Measurements from ENCODE around the gene KLF1. TPM values are rescaled to one million over a fixed set of nuclear protein-coding genes. Genes with fewer than 3 reads are reported as not detected.
A peak's percentile ranks its signal among the peaks of the same experiment; 100 is the strongest.
"Not testable (repeated sequence)": the region's sequence is repeated elsewhere in the genome, so short reads cannot be mapped to it uniquely, and the experiment has no call there.

Gene KLF1
- total RNA-seq, 1 experiment from 2014 or later, result 0.76 TPM

GRCh38 chr19:12913011-12913561 is 26.1 kb upstream of the KLF1 start:
- Histone ChIP-seq H3K36me3 (replicated peaks; ENCODE audit: control insufficient read depth, insufficient read depth, low read length) (no peaks in the 10 kb centered on the region), H3K27me3 (ENCODE audit: control insufficient read depth, insufficient read depth, low read length) (peaks cover 2% of the 10 kb centered on the region), H3K4me3 (ENCODE audit: insufficient read depth, low read depth, low read length) (no peak overlapping the region)
- DNase-seq, result peak; percentile 86

DNA sequence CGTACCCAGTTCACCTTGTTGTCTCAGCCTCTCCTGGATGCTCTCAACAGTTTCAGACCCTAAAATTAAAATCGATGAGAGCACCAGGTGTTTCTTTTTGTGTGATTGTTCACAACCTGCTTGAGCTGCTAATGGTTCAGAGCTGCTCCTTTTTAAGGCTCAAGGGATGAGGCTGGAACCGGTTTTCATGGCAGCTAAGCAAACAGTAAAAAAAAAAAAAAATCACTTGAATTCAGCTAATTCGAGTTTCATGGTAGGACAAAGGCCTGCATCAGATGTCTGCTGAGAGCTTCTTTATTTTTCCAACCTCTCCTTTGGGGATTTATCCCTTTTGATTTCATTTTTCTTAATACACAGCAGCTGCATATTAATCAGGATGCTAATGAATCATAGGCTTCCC is 25.6 kb upstream of the KLF1 start:
- Histone ChIP-seq H3K27me3 (ENCODE audit: control insufficient read depth, insufficient read depth, low read length) (no peaks in the 10 kb centered on the region), H3K4me3 (ENCODE audit: insufficient read depth, low read depth, low read length) (no peak overlapping the region), H3K36me3 (replicated peaks; ENCODE audit: control insufficient read depth, insufficient read depth, low read length) (no peaks in the 10 kb centered on the region)
- DNase-seq, result no peak

- DNase-seq, result no peak
- H3K36me3 ChIP-seq (replicated peaks; ENCODE audit: control insufficient read depth, insufficient read depth, low read length), result no peaks in the 10 kb centered on the region; the same call in 1 of the 2 replicates
Observed at GRCh38 chr19:12907166-12907565, 20.2 kb upstream of the KLF1 start.

GRCh38 chr19:12899891-12900518 is 13.0 kb upstream of the KLF1 start:
- Histone ChIP-seq H3K27me3 (ENCODE audit: control insufficient read depth, insufficient read depth, low read length) (no peaks in the 10 kb centered on the region), H3K4me3 (ENCODE audit: insufficient read depth, low read depth, low read length) (no peak overlapping the region)
- no peak for DNase-seq

More at GRCh38 chr19:12907166-12907565, 20.2 kb upstream of the KLF1 start:
- H3K27me3 ChIP-seq (ENCODE audit: control insufficient read depth, insufficient read depth, low read length), result no peaks in the 10 kb centered on the region
- no peak overlapping the region for H3K4me3 ChIP-seq (ENCODE audit: insufficient read depth, low read depth, low read length)

DNA sequence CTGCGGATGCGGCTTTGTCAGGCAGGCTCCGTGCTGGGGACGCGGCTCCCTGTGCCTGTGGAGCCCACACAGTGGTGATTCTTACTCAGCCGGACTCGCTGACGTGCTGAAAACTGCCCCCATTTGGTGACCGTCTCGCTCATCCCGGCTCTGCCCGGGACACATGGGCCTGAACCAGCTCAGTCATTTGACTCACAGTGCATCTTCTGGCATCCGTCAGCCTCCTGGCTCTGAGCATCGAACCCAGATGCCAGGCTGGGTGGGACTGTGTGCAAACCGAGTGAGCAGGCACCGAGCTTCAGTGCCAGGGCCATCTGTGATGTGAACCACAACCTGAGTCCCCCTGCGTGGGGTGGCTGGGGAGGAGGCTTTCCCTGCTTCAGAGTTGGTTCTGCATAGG is 9.5 kb upstream of the KLF1 start:
- H3K27me3 ChIP-seq (ENCODE audit: control insufficient read depth, insufficient read depth, low read length), result no peaks in the 10 kb centered on the region
- no peak for DNase-seq

More at GRCh38 chr19:12899891-12900518, 13.0 kb upstream of the KLF1 start:
- H3K36me3 ChIP-seq (replicated peaks; ENCODE audit: control insufficient read depth, insufficient read depth, low read length), result peaks cover 2% of the 10 kb centered on the region

GRCh38 chr19:12893582-12893981 is 6.6 kb upstream of the KLF1 start:
- DNase-seq, result no peak
- no peak overlapping the region for H3K4me3 ChIP-seq (ENCODE audit: insufficient read depth, low read depth, low read length)

More for the DNA sequence above, 9.5 kb upstream of the KLF1 start:
- Histone ChIP-seq H3K36me3 (replicated peaks; ENCODE audit: control insufficient read depth, insufficient read depth, low read length) (peaks cover 13% of the 10 kb centered on the region), H3K4me3 (ENCODE audit: insufficient read depth, low read depth, low read length) (no peak overlapping the region)

DNA sequence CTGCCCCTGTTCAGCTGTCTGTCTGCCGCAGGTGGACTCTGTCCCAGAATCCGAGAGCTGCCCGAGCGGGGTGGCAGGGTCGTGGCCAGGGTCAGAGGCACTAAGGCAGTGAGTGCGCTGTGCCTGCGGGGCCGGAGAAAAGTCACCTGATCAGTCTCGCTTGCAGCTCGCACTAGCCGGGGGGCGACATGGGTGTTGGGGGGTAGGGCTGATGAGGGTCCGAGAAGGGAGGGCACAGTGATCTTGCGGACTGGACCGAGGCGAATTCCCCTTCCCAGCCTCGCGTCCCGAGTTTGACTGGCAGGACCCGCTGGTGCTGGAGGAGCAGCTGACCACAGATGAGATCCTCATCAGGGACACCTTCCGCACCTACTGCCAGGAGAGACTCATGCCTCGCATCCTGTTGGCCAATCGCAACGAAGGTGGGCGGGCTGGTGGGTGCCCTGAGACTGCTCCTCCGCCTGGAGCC is 4.6 kb upstream of the KLF1 start:
- peak; percentile 75 for DNase-seq
- H3K36me3 ChIP-seq (replicated peaks; ENCODE audit: control insufficient read depth, insufficient read depth, low read length), result peaks cover 11% of the 10 kb centered on the region
- peaks cover 11% of the 10 kb centered on the region for H3K27me3 ChIP-seq (ENCODE audit: control insufficient read depth, insufficient read depth, low read length)
- peak overlapping the region; percentile 88 for H3K4me3 ChIP-seq (ENCODE audit: insufficient read depth, low read depth, low read length)

More at GRCh38 chr19:12893582-12893981, 6.6 kb upstream of the KLF1 start:
- H3K27me3 ChIP-seq (ENCODE audit: control insufficient read depth, insufficient read depth, low read length), result no peaks in the 10 kb centered on the region; the same call in 1 of the 2 replicates
- peaks cover 11% of the 10 kb centered on the region for H3K36me3 ChIP-seq (replicated peaks; ENCODE audit: control insufficient read depth, insufficient read depth, low read length)

GRCh38 chr19:12890787-12891552 is 4.0 kb upstream of the KLF1 start, which contains the start of gene GCDH:
Gene GCDH (plus strand): TSS chr19:12891160. CDS start chr19:12891305, 145 bp downstream.
- peak; percentile 98 for DNase-seq
- Histone ChIP-seq H3K4me3 (ENCODE audit: insufficient read depth, low read depth, low read length) (peak within 1 kb of the TSS; percentile 88), H3K27me3 (ENCODE audit: control insufficient read depth, insufficient read depth, low read length) (peaks cover 16% of the 10 kb centered on the region), H3K36me3 (replicated peaks; ENCODE audit: control insufficient read depth, insufficient read depth, low read length) (peaks cover 11% of the 10 kb centered on the region)

DNA sequence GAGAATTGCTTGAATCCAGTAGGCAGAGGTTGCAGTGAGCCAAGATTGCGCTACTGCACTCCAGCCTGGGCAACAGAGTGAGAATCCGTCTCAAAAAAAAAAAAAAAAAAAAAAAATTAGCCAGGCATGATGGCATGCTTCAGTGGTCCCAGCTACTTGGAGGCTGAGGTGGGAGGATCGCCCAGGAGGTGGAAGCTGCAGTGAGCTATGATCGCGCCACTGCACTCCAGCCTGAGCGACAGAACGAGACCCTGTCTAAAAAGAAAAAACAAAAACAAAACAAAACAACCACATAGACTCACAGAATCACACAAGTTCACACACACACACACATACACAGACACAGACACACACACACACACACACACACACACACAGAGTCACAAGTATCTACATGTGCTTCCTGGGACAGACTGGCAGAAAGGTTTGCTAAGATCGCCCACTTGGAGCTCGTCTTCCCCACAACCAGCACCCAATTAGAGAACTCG is 3.3 kb upstream of the KLF1 start:
- H3K4me3 ChIP-seq (ENCODE audit: insufficient read depth, low read depth, low read length), result peak overlapping the region; percentile 34
- peaks cover 11% of the 10 kb centered on the region for H3K36me3 ChIP-seq (replicated peaks; ENCODE audit: control insufficient read depth, insufficient read depth, low read length)
- H3K27me3 ChIP-seq (ENCODE audit: control insufficient read depth, insufficient read depth, low read length), result peaks cover 21% of the 10 kb centered on the region
- DNase-seq, result not testable (repeated sequence)

DNA sequence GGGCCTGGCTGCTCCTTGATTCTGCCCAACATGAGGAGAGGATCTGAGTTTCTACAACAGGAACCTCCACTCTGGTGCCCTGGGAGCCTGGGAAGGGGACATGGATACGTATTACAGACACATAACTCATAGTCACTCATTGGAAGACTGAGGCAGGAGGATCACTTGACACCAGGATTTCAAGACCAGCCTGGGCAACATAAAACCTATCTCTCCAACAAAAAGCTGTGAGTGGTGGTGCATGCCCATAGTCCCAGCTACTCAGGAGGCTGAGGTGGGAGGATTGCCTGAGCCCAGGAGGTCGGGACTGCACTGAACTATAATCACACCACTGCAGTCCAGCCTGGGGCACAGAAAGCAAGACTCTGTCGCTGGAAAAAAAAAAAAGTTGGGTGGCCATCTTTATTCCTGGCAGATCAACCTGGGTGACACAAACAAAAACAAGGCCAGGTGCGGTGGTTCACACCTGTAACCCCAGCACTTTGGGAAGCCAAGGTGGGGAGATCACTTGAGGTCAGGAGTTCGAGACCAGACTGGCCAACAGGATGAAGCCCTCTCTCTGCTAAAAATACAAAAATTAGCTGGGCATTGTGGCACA is 1.1 kb upstream of the KLF1 start:
- peaks cover 34% of the 10 kb centered on the region for H3K27me3 ChIP-seq (ENCODE audit: control insufficient read depth, insufficient read depth, low read length)
- H3K36me3 ChIP-seq (replicated peaks; ENCODE audit: control insufficient read depth, insufficient read depth, low read length), result peaks cover under 1% of the 10 kb centered on the region; the same call in 1 of the 2 replicates
- no peak overlapping the region for H3K4me3 ChIP-seq (ENCODE audit: insufficient read depth, low read depth, low read length)
- DNase-seq, result no peak

DNA sequence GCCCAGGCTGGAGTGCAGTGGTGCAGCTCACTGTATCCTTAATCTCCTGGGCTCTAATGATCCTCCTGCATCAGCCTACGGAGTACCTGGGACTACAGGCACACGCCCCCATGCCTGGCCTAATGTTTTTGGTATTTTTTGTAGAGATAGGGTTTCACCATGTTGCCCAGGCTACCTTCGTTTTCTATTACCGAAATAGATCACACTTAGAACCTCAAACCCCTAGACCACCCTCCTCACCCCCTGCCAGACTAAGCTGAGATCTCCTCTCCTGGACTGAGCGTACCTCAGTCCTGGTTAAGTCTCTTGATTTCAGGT is 391 bp downstream of the KLF1 start:
- Histone ChIP-seq H3K4me3 (ENCODE audit: insufficient read depth, low read depth, low read length) (no peak overlapping the region), H3K27me3 (ENCODE audit: control insufficient read depth, insufficient read depth, low read length) (peaks cover 37% of the 10 kb centered on the region), H3K36me3 (replicated peaks; ENCODE audit: control insufficient read depth, insufficient read depth, low read length) (no peaks in the 10 kb centered on the region)
- no peak for DNase-seq

DNA sequence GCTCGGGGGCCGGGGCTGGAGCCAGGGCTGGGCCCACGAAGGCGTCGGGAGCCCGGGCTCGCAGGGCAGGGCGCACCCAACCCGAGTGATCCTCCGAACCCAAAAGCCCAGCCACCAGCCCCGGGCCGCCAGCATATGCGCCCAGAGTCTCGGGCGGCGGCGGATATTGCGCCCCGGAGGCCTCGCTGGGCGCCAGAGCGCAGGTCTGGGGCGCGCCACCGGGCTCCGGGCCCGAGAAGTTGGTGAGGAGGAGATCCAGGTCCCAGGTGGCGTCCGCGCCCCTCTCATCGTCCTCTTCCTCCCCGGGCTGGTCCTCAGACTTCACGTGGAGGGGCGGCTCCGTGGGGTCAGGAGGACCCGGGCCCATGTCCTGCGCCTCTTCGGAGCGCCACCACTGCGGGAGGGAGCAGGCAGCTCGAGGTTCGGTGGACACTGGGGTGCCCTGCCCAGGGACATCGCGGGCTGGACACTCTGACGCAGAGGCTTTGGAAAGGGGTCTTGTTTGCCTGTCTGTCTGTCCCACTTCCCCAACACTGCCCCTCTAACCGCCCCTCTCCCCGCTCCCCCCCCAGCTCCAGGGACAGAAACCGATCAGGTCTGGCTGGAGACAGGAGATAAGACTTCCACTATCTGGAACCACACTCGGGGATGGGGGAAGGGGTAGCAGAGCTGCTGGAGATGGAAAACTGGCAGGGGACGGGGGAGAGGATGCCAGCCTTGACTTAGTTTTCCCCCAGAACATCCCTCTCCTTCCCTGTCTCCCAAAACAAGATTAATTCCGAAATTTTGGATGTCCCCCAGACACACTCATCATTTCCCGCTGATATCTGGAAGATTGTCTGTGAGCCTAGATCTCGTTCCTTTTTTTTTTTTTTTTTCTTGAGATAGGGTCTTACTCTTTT is 1.0 kb downstream of the KLF1 start:
- Histone ChIP-seq H3K27me3 (ENCODE audit: control insufficient read depth, insufficient read depth, low read length) (peaks cover 40% of the 10 kb centered on the region), H3K4me3 (ENCODE audit: insufficient read depth, low read depth, low read length) (peak overlapping the region; percentile 63), H3K36me3 (replicated peaks; ENCODE audit: control insufficient read depth, insufficient read depth, low read length) (no peaks in the 10 kb centered on the region)
- peak; percentile 84 for DNase-seq

- H3K27me3 ChIP-seq (ENCODE audit: control insufficient read depth, insufficient read depth, low read length), result peaks cover 49% of the 10 kb centered on the region
- H3K4me3 ChIP-seq (ENCODE audit: insufficient read depth, low read depth, low read length), result peak overlapping the region; percentile 63
- no peaks in the 10 kb centered on the region for H3K36me3 ChIP-seq (replicated peaks; ENCODE audit: control insufficient read depth, insufficient read depth, low read length)
- DNase-seq, result peak; percentile 99
Observed at GRCh38 chr19:12884926-12885748, 1.9 kb downstream of the KLF1 start.
